NT2/D1 (cell line): Measurements from ENCODE around the gene RRN3.
"Not testable (repeated sequence)": the region's sequence is repeated elsewhere in the genome, so short reads cannot be mapped to it uniquely, and the experiment has no call there.

Experiments used
- YY1 ChIP-seq: IDR thresholded peaks from 2 replicates; pipeline ENCODE4 v1.6.1; 2011; ENCODE audit not compliant: insufficient read length, insufficient read depth
- ZNF274 ChIP-seq: IDR thresholded peaks from 2 replicates; pipeline ENCODE4 v1.6.1; 2011; ENCODE audit warnings: mild to moderate bottlenecking, low read depth, low read length

DNA sequence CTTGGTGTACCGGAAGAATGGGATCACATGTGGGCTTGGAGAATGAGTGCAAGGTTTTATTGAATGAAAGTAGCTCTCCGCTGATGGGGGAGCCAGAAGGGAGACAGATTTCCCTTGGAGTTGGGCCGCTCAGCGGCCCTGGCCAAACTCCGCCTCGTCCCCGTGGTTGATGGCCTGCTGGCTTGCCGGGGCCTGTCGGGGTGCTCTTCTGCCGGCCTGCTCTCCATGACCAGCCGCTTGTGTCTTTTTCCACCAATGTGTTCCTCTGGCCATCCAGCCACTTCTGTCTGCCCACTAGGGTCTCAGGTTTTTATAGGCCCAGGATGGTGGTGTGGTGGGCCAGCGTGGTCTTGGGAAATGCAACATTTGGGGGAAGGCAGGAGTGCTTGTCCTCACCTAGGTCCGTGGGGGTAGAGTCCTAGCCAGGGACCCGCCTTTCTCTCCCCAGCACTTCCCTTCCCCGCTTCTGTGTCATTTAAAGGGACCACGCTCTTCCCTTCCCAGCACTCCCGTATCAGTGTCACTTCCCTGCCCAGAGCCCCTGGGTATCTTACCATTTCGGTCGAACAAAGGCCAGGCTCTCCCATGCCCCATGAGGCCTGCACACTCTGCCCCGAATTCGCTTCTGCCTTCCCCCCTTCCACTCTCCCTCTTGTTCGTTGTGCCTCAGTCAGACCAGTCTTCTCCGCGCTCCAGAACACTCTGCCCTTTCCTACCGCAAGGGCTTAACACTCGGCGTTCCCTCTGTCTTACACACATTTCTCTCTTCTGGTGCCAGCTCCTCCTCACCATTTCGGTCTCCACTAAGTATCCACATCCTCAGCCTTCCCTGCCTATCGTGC, 66.3 kb downstream of the RRN3 start:
- TF ChIP-seq YY1, ZNF274: not testable (repeated sequence)
